HepG2 (cell line): ENCODE data around the gene CDC42EP5. TPM values are rescaled to one million over a fixed set of nuclear protein-coding genes. Genes with fewer than 3 reads are reported as not detected.

Experiments
- CEBPZ ChIP-seq: IDR thresholded peaks from 2 replicates; pipeline ENCODE4 v1.6.1; 2012; ENCODE audit warnings: low read length, improper control_type of control experiment
- DR1 ChIP-seq: sonication (generic); formaldehyde crosslinking; IDR thresholded peaks from 2 replicates; pipeline ENCODE4 v1.8.0; 2021; ENCODE audit warnings: mild to moderate bottlenecking, missing genetic modification reagents, inconsistent platforms
- FOXP4 ChIP-seq: sonication (generic); formaldehyde crosslinking; IDR thresholded peaks from 2 replicates; pipeline ENCODE4 v1.4.0; 2020; ENCODE audit warnings: missing genetic modification reagents
- IKZF5 ChIP-seq: IDR thresholded peaks from 2 replicates; pipeline ENCODE4 v1.6.1; 2018; ENCODE audit warnings: missing genetic modification reagents, mild to moderate bottlenecking, missing compliant biosample characterization
- NFE2L2 ChIP-seq: fragments of 150-350 bp; IDR thresholded peaks from 2 replicates; pipeline ENCODE4 v1.6.1; 2014; ENCODE audit warnings: low read length
- NRL ChIP-seq: sonication (generic); formaldehyde crosslinking; IDR thresholded peaks from 2 replicates; pipeline ENCODE4 v1.5.0; 2020; ENCODE audit warnings: missing genetic modification reagents, mild to moderate bottlenecking, moderate library complexity, borderline replicate concordance
- PATZ1 ChIP-seq: sonication (generic); formaldehyde crosslinking; IDR thresholded peaks from 2 replicates; pipeline ENCODE4 v1.4.0; 2020; ENCODE audit warnings: missing genetic modification reagents
- RAD51 ChIP-seq: fragments of 450-650 bp; IDR thresholded peaks from 2 replicates; pipeline ENCODE4 v1.6.1; 2016; ENCODE audit warnings: borderline replicate concordance
- SYNCRIP ChIP-seq: fragments of 200-400 bp; formaldehyde crosslinking; IDR thresholded peaks from 2 replicates; pipeline ENCODE4 v1.6.1; 2018; ENCODE audit warnings: mild to moderate bottlenecking, low read depth, low read length; ENCODE audit not compliant: insufficient read depth
- ZFP36L2 ChIP-seq: sonication (generic); formaldehyde crosslinking; IDR thresholded peaks from 2 replicates; pipeline ENCODE4 v1.4.0; 2020; ENCODE audit warnings: missing genetic modification reagents
- ZNF143 ChIP-seq: sonication (generic); formaldehyde crosslinking; IDR thresholded peaks from 2 replicates; pipeline ENCODE4 v1.4.0; 2020; ENCODE audit warnings: missing genetic modification reagents
- ZNF160 ChIP-seq: sonication (generic); formaldehyde crosslinking; IDR thresholded peaks from 2 replicates; pipeline ENCODE4 v1.8.0; 2022; ENCODE audit warnings: mild to moderate bottlenecking, inconsistent platforms, missing genetic modification reagents
- ZNF367 ChIP-seq: sonication (generic); formaldehyde crosslinking; IDR thresholded peaks from 2 replicates; pipeline ENCODE4 v1.4.0; 2020; ENCODE audit warnings: missing genetic modification reagents, borderline replicate concordance
- ZNF552 ChIP-seq: sonication (generic); formaldehyde crosslinking; IDR thresholded peaks from 2 replicates; pipeline ENCODE4 v1.9.0; 2022; ENCODE audit warnings: missing genetic modification reagents, mild to moderate bottlenecking, borderline replicate concordance
- ZNF562 ChIP-seq: sonication (generic); formaldehyde crosslinking; IDR thresholded peaks from 2 replicates; pipeline ENCODE4 v1.8.0; 2022; ENCODE audit warnings: missing genetic modification reagents, borderline replicate concordance
- ZNF574 ChIP-seq: sonication (generic); formaldehyde crosslinking; IDR thresholded peaks from 2 replicates; pipeline ENCODE4 v1.4.0; 2020; ENCODE audit warnings: missing genetic modification reagents
- polyA plus RNA-seq, 8 experiments: library from polyadenylated mRNA; depleted of rRNA in 3 of 8; stranded (reverse) in 7 of 8; unstranded in 1 of 8; fragments of >200 nt; fragmentation: Illumina TruSeq in 4 of 8; extraction: Trizol in 4 of 8; gene quantifications; 2 replicates each; pipeline versions ENCODE4 v1.2.1 to v1.2.3, GENCODE V29; 2011 to 2016; ENCODE audit warnings: low read depth in 4 of 8, missing spikeins in 1 of 8, mixed read lengths in 1 of 8; ENCODE audit not compliant: insufficient read depth in 1 of 8
- total RNA-seq, 5 experiments: library from RNA; depleted of rRNA; stranded (reverse); fragments of >200 nt; fragmentation: Illumina TruSeq; extraction: Trizol; gene quantifications; 2 replicates each; pipeline ENCODE4 v1.2.3, GENCODE V29; 2016; ENCODE audit warnings: low read depth in 1 of 5

CDC42EP5 gene
- total and polyA plus RNA-seq, 2 of the 13 experiments (the other 11 are each of a cell fraction or from before 2014, with no cell fraction given) = 0.41 to 1.6 TPM

GRCh38 chr19:54448774-54449700, 24.1 kb downstream of the CDC42EP5 start, which contains the start of gene LENG8 (continued):
- TF ChIP-seq ZNF552 (CRISPR knock-in tag) (peak; percentile 95), ZNF562 (no peak), RAD51 (no peak), NRL (CRISPR knock-in tag) (peak; percentile 75), NFE2L2 (no peak), ZNF160 (CRISPR knock-in tag) (peak; percentile 74), PATZ1 (CRISPR knock-in tag) (no peak), DR1 (peak; percentile 82), ZNF367 (0 out of 2 replicates have a peak, but pooled peaks have one; percentile 28), SYNCRIP (no peak), IKZF5 (CRISPR knock-in tag) (no peak; the same call in 1 of the 2 replicates), ZFP36L2 (CRISPR knock-in tag) (no peak), CEBPZ (no peak), FOXP4 (CRISPR knock-in tag) (peak; percentile 50), ZNF143 (CRISPR knock-in tag) (peak; percentile 40; the same call in 1 of the 2 replicates), ZNF574 (CRISPR knock-in tag) (peak; percentile 66)
